Duodenal mucosa (tissue), 2 donors: ENCODE measurements around the gene COPS7A.

ENCODE experiments used
- H3K27ac ChIP-seq: one replicate; pipeline ENCODE4 v1.7.0; 2013; ENCODE audit warnings: low read depth, low read length
- H3K27me3 ChIP-seq, 2 donors: one replicate each; pipeline ENCODE4 v1.7.0; 2013; ENCODE audit warnings: low read length in 2 of 2, control low read depth in 1 of 2; ENCODE audit not compliant: insufficient read depth in 2 of 2, control insufficient read depth in 1 of 2
- H3K36me3 ChIP-seq, 2 donors: one replicate each; pipeline ENCODE4 v1.7.0; 2013; ENCODE audit warnings: low read length in 2 of 2, control low read depth in 1 of 2; ENCODE audit not compliant: insufficient read depth in 2 of 2, control insufficient read depth in 1 of 2
- H3K4me1 ChIP-seq, 2 donors: one replicate each; pipeline ENCODE4 v1.7.0; 2013; ENCODE audit warnings: low read length in 2 of 2, control low read depth in 1 of 2; ENCODE audit not compliant: insufficient read depth in 2 of 2, control insufficient read depth in 1 of 2
- H3K4me3 ChIP-seq, 2 donors: one replicate each; pipeline ENCODE4 v1.7.0; 2013; ENCODE audit warnings: low read length in 2 of 2, low read depth in 1 of 2
- H3K9ac ChIP-seq, 2 donors: one replicate each; pipeline ENCODE4 v1.7.0; 2013; ENCODE audit warnings: low read length in 2 of 2, low read depth in 1 of 2
- H3K9me3 ChIP-seq, 2 donors: one replicate each; pipeline ENCODE4 v1.7.0; 2013; ENCODE audit warnings: low read length in 2 of 2, control low read depth in 1 of 2; ENCODE audit not compliant: control insufficient read depth in 1 of 2

Gene COPS7A

GRCh38 chr12:6750506-6750905 lies 26.7 kb downstream of the COPS7A start:
- H3K36me3 ChIP-seq, result peaks cover 32 to 58% of the 10 kb centered on the region in 2 donors
- no peak overlapping the region for H3K27ac ChIP-seq
- H3K4me3 ChIP-seq, result no peak overlapping the region
- peaks cover 13 to 20% of the 10 kb centered on the region in 2 donors for H3K4me1 ChIP-seq
- no peak overlapping the region for H3K9ac ChIP-seq
- H3K27me3 ChIP-seq, result no peaks in the 10 kb centered on the region
- H3K9me3 ChIP-seq, result no peaks in the 10 kb centered on the region

- H3K27ac ChIP-seq, result no peak overlapping the region
- peaks cover 32 to 47% of the 10 kb centered on the region in 2 donors for H3K36me3 ChIP-seq
- H3K4me1 ChIP-seq, result peaks cover 13 to 20% of the 10 kb centered on the region in 2 donors
Observed at GRCh38 chr12:6751767-6752166, 27.9 kb downstream of the COPS7A start.

GRCh38 chr12:6752167-6752920 lies 28.5 kb downstream of the COPS7A start:
- peaks cover 13 to 20% of the 10 kb centered on the region in 2 donors for H3K4me1 ChIP-seq
- no peaks in the 10 kb centered on the region for H3K9me3 ChIP-seq
- no peaks in the 10 kb centered on the region for H3K27me3 ChIP-seq
- H3K36me3 ChIP-seq, result peaks cover 26 to 42% of the 10 kb centered on the region in 2 donors
- H3K4me3 ChIP-seq, result peak overlapping the region; percentile 89 to 91
- peak overlapping the region; percentile 98 for H3K27ac ChIP-seq
- H3K9ac ChIP-seq, result peak overlapping the region; percentile 94 to 99

More at GRCh38 chr12:6751767-6752166, 27.9 kb downstream of the COPS7A start:
- H3K27me3 ChIP-seq, result no peaks in the 10 kb centered on the region
- peak overlapping the region; percentile 94 to 99 for H3K9ac ChIP-seq
- H3K9me3 ChIP-seq, result no peaks in the 10 kb centered on the region
- H3K4me3 ChIP-seq, result peak overlapping the region; percentile 89 to 91

GRCh38 chr12:6752921-6753771 lies 29.3 kb downstream of the COPS7A start, which contains the start of gene MLF2:
Gene MLF2, minus strand, starts transcription at chr12:6753141. Its CDS starts 807 bp downstream, at chr12:6752334.
- peaks cover 22 to 34% of the 10 kb centered on the region in 2 donors for H3K36me3 ChIP-seq
- H3K9ac ChIP-seq, result peak within 1 kb of the TSS; percentile 94 to 99
- H3K4me3 ChIP-seq, result peak within 1 kb of the TSS; percentile 89 to 91

GRCh38 chr12:6753772-6754356 lies 30.0 kb downstream of the COPS7A start:
- no peaks in the 10 kb centered on the region for H3K27me3 ChIP-seq
- H3K9ac ChIP-seq, result peak overlapping the region; percentile 20 to 94
- peaks cover 13 to 20% of the 10 kb centered on the region in 2 donors for H3K4me1 ChIP-seq
- H3K27ac ChIP-seq, result peak overlapping the region; percentile 6
- H3K36me3 ChIP-seq, result peaks cover 16 to 27% of the 10 kb centered on the region in 2 donors
- no peaks in the 10 kb centered on the region for H3K9me3 ChIP-seq
- H3K4me3 ChIP-seq, result peak overlapping the region in 1 of 2 donors; percentile 91

More at GRCh38 chr12:6752921-6753771, 29.3 kb downstream of the COPS7A start, which contains the start of gene MLF2:
- Histone ChIP-seq H3K4me1 (peaks cover 13 to 20% of the 10 kb centered on the region in 2 donors), H3K9me3 (no peaks in the 10 kb centered on the region), H3K27me3 (no peaks in the 10 kb centered on the region), H3K27ac (peak within 1 kb of the TSS; percentile 98)

- Histone ChIP-seq H3K27me3 (no peaks in the 10 kb centered on the region), H3K27ac (no peak overlapping the region), H3K4me3 (no peak overlapping the region)
Observed at GRCh38 chr12:6754411-6754810, 30.6 kb downstream of the COPS7A start.

GRCh38 chr12:6757028-6757690 lies 33.3 kb downstream of the COPS7A start:
- Histone ChIP-seq H3K9me3 (no peaks in the 10 kb centered on the region), H3K4me3 (no peak overlapping the region), H3K27ac (no peak overlapping the region), H3K27me3 (no peaks in the 10 kb centered on the region), H3K36me3 (no peaks in the 10 kb centered on the region), H3K4me1 (peaks cover 7 to 13% of the 10 kb centered on the region in 2 donors), H3K9ac (no peak overlapping the region)

More at GRCh38 chr12:6754411-6754810, 30.6 kb downstream of the COPS7A start:
- H3K9ac ChIP-seq, result peak overlapping the region in 1 of 2 donors; percentile 94
- no peaks in the 10 kb centered on the region for H3K9me3 ChIP-seq
- peaks cover 13 to 20% of the 10 kb centered on the region in 2 donors for H3K4me1 ChIP-seq
- peaks cover 15 to 21% of the 10 kb centered on the region in 2 donors for H3K36me3 ChIP-seq

- H3K4me1 ChIP-seq, result peaks cover 5 to 12% of the 10 kb centered on the region in 2 donors
- no peaks in the 10 kb centered on the region for H3K27me3 ChIP-seq
- H3K36me3 ChIP-seq, result no peaks in the 10 kb centered on the region
- no peak overlapping the region for H3K4me3 ChIP-seq
- H3K27ac ChIP-seq, result no peak overlapping the region
- no peak overlapping the region for H3K9ac ChIP-seq
- H3K9me3 ChIP-seq, result no peaks in the 10 kb centered on the region
Observed at GRCh38 chr12:6758506-6759095, 34.8 kb downstream of the COPS7A start.

- Histone ChIP-seq H3K9ac (no peak overlapping the region), H3K4me1 (peaks cover 4 to 9% of the 10 kb centered on the region in 2 donors), H3K9me3 (no peaks in the 10 kb centered on the region), H3K36me3 (no peaks in the 10 kb centered on the region), H3K27me3 (no peaks in the 10 kb centered on the region), H3K4me3 (no peak overlapping the region), H3K27ac (no peak overlapping the region)
Observed at GRCh38 chr12:6759741-6760140, 35.9 kb downstream of the COPS7A start.
